ENCODE results near the gene NPHP4.

The NPHP4 gene

DNA sequence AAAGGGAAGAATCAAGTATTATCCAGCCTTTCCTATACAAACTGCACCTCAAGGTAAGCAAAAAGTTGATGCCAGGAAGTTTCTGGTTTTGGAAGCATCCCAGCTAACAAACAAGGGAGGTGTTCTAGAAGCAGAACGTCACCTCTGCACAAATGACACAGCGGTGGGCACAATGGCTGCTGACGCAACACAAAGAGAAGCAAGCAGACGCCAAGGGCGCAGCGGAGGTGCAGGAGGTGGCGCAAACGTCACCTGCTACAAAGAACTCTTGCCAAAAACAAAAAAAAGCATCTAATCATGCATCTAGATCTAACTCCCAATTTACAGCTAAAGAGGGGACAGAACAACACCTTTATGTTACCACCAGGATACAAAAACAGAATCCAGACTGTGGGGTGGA, 88.5 kb downstream of the NPHP4 start:
- ATAC-seq, result no peak
- TF ChIP-seq, protein P1, sequence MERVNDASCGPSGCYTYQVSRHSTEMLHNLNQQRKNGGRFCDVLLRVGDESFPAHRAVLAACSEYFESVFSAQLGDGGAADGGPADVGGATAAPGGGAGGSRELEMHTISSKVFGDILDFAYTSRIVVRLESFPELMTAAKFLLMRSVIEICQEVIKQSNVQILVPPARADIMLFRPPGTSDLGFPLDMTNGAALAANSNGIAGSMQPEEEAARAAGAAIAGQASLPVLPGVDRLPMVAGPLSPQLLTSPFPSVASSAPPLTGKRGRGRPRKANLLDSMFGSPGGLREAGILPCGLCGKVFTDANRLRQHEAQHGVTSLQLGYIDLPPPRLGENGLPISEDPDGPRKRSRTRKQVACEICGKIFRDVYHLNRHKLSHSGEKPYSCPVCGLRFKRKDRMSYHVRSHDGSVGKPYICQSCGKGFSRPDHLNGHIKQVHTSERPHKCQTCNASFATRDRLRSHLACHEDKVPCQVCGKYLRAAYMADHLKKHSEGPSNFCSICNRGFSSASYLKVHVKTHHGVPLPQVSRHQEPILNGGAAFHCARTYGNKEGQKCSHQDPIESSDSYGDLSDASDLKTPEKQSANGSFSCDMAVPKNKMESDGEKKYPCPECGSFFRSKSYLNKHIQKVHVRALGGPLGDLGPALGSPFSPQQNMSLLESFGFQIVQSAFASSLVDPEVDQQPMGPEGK (CRISPR knock-in tag; IDR thresholded peaks at IDR 0.05; ENCODE audit: borderline replicate concordance), result no peak
- TF ChIP-seq TCF4 (CRISPR knock-in tag; IDR thresholded peaks at IDR 0.05; ENCODE audit: borderline replicate concordance) (no peak), CSDC2 (CRISPR knock-in tag; IDR thresholded peaks at IDR 0.05) (no peak), CSRNP3 (CRISPR knock-in tag; IDR thresholded peaks at IDR 0.05) (no peak), ZFP30 (CRISPR knock-in tag; IDR thresholded peaks at IDR 0.05) (no peak), TSHZ2 (CRISPR knock-in tag; IDR thresholded peaks at IDR 0.05) (no peak)

- TF ChIP-seq ZNF8 (CRISPR knock-in tag; IDR thresholded peaks at IDR 0.05) (no peak), TSHZ2 (CRISPR knock-in tag; IDR thresholded peaks at IDR 0.05) (no peak), TOX (CRISPR knock-in tag; IDR thresholded peaks at IDR 0.05; ENCODE audit: borderline replicate concordance) (no peak), SNAI2 (CRISPR knock-in tag; IDR thresholded peaks at IDR 0.05) (no peak), TCF4 (CRISPR knock-in tag; IDR thresholded peaks at IDR 0.05; ENCODE audit: borderline replicate concordance) (no peak), OSR1 (CRISPR knock-in tag; IDR thresholded peaks at IDR 0.05) (no peak), PPARA (CRISPR knock-in tag; IDR thresholded peaks at IDR 0.05; ENCODE audit: borderline replicate concordance) (no peak), CREB5 (CRISPR knock-in tag; IDR thresholded peaks at IDR 0.05; ENCODE audit: low read depth) (no peak), POU6F1 (CRISPR knock-in tag; IDR thresholded peaks at IDR 0.05; ENCODE audit: borderline replicate concordance, low read depth) (no peak), CSDC2 (CRISPR knock-in tag; IDR thresholded peaks at IDR 0.05) (no peak), ZNF565 (CRISPR knock-in tag; conservative IDR thresholded peaks at IDR 0.05; ENCODE audit: low read depth) (no peak), ZC3H10 (CRISPR knock-in tag; IDR thresholded peaks at IDR 0.05) (no peak), ZFP30 (CRISPR knock-in tag; IDR thresholded peaks at IDR 0.05) (no peak), CSRNP3 (CRISPR knock-in tag; IDR thresholded peaks at IDR 0.05) (no peak), ZNF70 (CRISPR knock-in tag; IDR thresholded peaks at IDR 0.05) (no peak), ZFP3 (CRISPR knock-in tag; IDR thresholded peaks at IDR 0.05) (no peak), ARNTL (CRISPR knock-in tag; IDR thresholded peaks at IDR 0.05; ENCODE audit: borderline replicate concordance, low read depth) (no peak)
- no peak for ATAC-seq
Measured at GRCh38 chr1:5903031-5903430, 89.2 kb downstream of the NPHP4 start.
